Stimulated activated CD4-positive, alpha-beta T cell treated with anti-CD3 and anti-CD28 coated beads, Interleukin-1b, Interleukin-23, amount 100 ng/mL, for 24 hours (primary cell): Measurements from ENCODE around the gene PDLIM5.
"Not testable (repeated sequence)": the region's sequence is repeated elsewhere in the genome, so short reads cannot be mapped to it uniquely, and the experiment has no call there.

ENCODE experiments used
- DNase-seq, 4 experiments: peaks; one replicate each; pipeline ENCODE4 v3.0.0-alpha.2; 2020; ENCODE audit warnings: low read depth in 4 of 4, low spot score in 1 of 4

PDLIM5 gene

GRCh38 chr4:94461506-94461905 is 9.8 kb downstream of the PDLIM5 start:
- DNase-seq, result no peak

- DNase-seq, result no peak
These were observed 10.8 kb downstream of the PDLIM5 start for GRCh38 chr4:94462572-94462971.

GRCh38 chr4:94463771-94464170 is 12.0 kb downstream of the PDLIM5 start:
- DNase-seq, result no peak

- no peak for DNase-seq
These were observed 14.6 kb downstream of the PDLIM5 start for GRCh38 chr4:94466371-94466770.

- DNase-seq, result no peak
These were observed 15.2 kb downstream of the PDLIM5 start for GRCh38 chr4:94466923-94467322.

- no peak for DNase-seq
These were observed 16.5 kb downstream of the PDLIM5 start for GRCh38 chr4:94468093-94468769.

GRCh38 chr4:94469221-94469784 is 17.6 kb downstream of the PDLIM5 start:
- no peak for DNase-seq

- DNase-seq, result no peak
These were observed 18.4 kb downstream of the PDLIM5 start for GRCh38 chr4:94470132-94470531.

GRCh38 chr4:94470782-94471181 is 19.0 kb downstream of the PDLIM5 start:
- not testable (repeated sequence) for DNase-seq

- no peak for DNase-seq
These were observed 20.5 kb downstream of the PDLIM5 start for GRCh38 chr4:94472056-94472826.

- DNase-seq, result no peak
These were observed 23.3 kb downstream of the PDLIM5 start for GRCh38 chr4:94475050-94475449.

GRCh38 chr4:94475794-94476193 is 24.1 kb downstream of the PDLIM5 start:
- no peak for DNase-seq

- DNase-seq, result no peak
These were observed 25.5 kb downstream of the PDLIM5 start for GRCh38 chr4:94477227-94477626.

- DNase-seq, result not testable (repeated sequence)
These were observed 27.1 kb downstream of the PDLIM5 start for GRCh38 chr4:94478805-94479204.

- no peak for DNase-seq
These were observed 27.8 kb downstream of the PDLIM5 start for GRCh38 chr4:94479358-94480141.

- DNase-seq, result no peak
These were observed 28.7 kb downstream of the PDLIM5 start for GRCh38 chr4:94480362-94480951.

- no peak for DNase-seq
These were observed 32.2 kb downstream of the PDLIM5 start for GRCh38 chr4:94483895-94484294.

GRCh38 chr4:94484818-94485217 is 33.1 kb downstream of the PDLIM5 start:
- no peak for DNase-seq

- no peak for DNase-seq
These were observed 34.6 kb downstream of the PDLIM5 start for GRCh38 chr4:94486372-94486801.

- DNase-seq, result no peak
These were observed 36.9 kb downstream of the PDLIM5 start for GRCh38 chr4:94488670-94489069.

- no peak for DNase-seq
These were observed 37.4 kb downstream of the PDLIM5 start for GRCh38 chr4:94489098-94489497.
